SH-SY5Y (cell line): ENCODE data around the gene SLC35G3.

Source experiments
- GATA2 ChIP-seq: IDR thresholded peaks from 2 replicates; pipeline ENCODE4 v1.6.1; 2011; ENCODE audit warnings: mild to moderate bottlenecking, low read depth, low read length
- GATA3 ChIP-seq: IDR thresholded peaks from 2 replicates; pipeline ENCODE4 v1.6.1; 2011; ENCODE audit warnings: low read depth, mild to moderate bottlenecking, low read length, moderate library complexity

- TF ChIP-seq GATA2: no peak
- no peak for TF ChIP-seq GATA3
Observed at GRCh38 chr17:35175638-35176415, 18.4 kb downstream of the SLC35G3 start.
